CD4-positive, alpha-beta T cell treated with Interleukin-15 for 1 hour (primary cell): ENCODE data around the gene SLC1A4.
"Not testable (repeated sequence)": the region's sequence is repeated elsewhere in the genome, so short reads cannot be mapped to it uniquely, and the experiment has no call there.

ENCODE experiments used
- DNase-seq: peaks from one replicate; pipeline ENCODE4 v3.0.0-alpha.2; 2020

Gene SLC1A4

GRCh38 chr2:64995041-64995440 is 5.8 kb downstream of the SLC1A4 start:
- DNase-seq, result no peak

GRCh38 chr2:64996871-64997307 is 7.7 kb downstream of the SLC1A4 start:
- DNase-seq, result no peak

DNA sequence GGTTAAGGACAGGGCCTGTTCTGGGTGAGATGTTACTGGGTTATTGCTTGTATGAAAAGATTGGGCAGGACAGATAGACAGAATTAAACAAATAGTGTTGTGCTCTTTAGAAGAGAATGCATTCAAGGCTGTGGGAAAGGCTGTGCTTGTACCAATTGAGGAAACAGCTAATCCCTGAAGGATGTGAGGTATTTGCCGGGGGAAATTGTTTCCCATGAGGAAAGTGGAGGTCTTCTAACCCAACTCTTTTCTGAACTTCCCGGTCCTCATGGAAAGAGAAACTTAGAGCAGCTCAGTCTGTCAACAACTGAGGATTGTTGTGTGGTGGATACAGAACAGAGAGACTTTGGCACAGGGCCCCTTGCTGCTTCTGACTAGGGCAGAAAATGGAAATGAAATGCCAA is 9.5 kb downstream of the SLC1A4 start:
- DNase-seq, result no peak

DNA sequence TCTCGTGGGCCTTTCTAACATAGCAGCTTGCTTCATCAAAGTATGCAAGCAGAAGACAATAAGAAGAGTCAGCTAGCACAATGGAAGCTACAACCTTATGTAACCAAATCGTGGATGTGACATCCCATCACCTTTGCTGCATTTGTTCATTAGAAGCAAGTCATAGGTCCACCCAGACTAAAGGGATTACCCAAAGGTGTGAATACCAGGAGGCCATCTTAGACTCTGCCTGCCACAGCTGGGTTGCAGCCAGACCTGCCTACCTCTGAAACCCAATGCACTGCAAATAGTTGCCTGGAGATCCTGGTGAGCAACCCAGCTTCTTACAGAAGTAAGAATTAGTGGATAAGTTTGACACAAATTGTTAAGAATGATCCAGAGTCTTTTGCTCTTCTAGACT is 10.6 kb downstream of the SLC1A4 start:
- no peak for DNase-seq

GRCh38 chr2:65000644-65001043 is 11.4 kb downstream of the SLC1A4 start:
- DNase-seq, result no peak

DNA sequence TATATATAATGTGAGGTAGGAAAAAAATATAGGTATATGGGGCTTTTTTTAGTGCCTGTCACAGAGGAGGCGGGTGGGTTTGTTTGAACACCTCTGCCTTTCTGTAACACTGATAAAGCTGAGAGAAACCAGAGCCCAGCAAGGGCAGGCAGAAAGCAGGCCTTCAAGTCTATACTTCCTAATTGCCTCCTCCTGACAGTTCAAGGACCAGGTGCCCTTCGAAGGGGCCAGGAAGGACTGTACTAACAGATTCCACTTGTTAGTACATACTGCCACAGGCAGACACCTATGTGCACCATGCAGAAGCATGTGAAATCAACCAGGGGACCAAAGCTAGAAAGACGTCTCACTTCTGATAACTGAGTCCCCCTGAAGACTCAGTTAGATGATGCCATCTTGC is 13.8 kb downstream of the SLC1A4 start:
- no peak for DNase-seq

GRCh38 chr2:65004232-65004631 is 15.0 kb downstream of the SLC1A4 start:
- not testable (repeated sequence) for DNase-seq

- no peak for DNase-seq
Observed at GRCh38 chr2:65013776-65014175, 24.6 kb downstream of the SLC1A4 start.

DNA sequence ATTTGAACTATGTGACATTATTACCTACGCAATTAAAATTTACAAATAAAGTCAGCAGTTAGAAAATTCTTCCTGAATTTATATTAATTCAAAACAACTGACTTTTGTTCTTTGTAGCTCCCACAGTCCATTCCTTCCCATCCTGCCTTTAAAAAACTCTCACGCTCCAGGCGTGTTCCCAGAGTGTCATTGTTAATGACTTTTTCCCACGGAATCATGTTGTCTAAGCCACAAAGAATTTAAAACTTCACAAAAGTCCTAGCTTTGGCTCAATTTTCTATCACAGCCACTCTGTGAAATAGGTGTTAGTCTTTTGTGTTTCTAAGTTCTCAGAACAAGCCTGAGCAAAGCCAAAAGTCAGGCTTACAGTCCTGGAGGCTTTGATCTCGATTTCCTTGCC is 26.5 kb downstream of the SLC1A4 start:
- no peak for DNase-seq

DNA sequence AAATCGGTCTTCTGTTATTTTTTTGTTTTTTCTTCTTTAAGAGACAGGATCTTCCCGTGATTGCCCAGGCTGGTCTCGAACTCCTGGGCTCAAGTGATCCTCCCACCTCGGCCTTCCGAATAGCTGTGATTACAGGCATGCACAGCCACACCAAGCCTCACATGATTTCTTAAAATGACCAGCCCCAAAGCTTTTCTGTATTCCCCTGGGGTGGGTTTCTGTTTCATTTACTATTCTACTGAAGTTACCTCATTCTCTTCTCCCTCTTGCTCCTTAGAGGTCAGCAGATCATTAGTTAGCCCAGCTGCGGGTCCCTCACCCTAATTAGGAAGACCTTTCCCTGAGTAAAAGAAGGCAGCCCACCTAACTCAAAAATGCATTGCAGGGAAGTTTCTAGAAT is 27.6 kb downstream of the SLC1A4 start:
- DNase-seq, result no peak

DNA sequence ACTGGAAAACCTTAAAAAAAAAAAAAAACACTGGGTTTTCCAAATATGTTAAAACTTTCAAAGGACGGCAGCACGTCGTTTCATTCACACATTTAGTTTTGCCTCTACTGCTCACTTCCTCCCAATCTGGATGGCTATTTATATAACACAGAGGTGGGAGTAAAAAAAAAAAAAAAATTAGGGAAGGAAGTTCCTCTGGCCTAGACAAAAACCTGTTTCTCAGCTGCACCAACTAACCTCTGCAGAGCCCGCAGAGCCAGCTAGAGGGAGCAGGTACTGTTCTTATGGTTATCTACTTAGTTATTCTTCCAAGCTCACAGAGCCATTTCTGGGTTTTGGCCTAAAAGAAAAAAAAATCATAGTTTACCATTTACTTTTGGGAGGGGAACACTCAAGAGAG is 28.1 kb downstream of the SLC1A4 start:
- peak; percentile 54 for DNase-seq

DNA sequence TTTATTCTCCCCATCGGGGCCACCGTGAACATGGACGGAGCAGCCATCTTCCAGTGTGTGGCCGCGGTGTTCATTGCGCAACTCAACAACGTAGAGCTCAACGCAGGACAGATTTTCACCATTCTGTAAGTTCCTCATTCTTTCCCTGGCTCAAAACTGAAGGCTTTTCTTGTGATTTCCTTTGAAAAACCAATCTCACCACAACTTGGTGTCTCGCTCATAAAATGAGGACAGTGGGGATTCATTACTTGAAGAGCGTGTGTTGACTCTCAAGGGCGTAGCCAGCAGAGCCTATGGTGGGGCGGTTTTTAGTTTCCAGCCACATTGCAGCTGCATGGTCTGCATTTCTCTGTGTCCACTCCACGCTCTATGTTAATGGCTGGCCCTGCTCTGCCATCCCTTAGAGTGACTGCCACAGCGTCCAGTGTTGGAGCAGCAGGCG is 29.0 kb downstream of the SLC1A4 start:
- peak; percentile 55 for DNase-seq

GRCh38 chr2:65019010-65019409 is 29.8 kb downstream of the SLC1A4 start:
- DNase-seq, result no peak

DNA sequence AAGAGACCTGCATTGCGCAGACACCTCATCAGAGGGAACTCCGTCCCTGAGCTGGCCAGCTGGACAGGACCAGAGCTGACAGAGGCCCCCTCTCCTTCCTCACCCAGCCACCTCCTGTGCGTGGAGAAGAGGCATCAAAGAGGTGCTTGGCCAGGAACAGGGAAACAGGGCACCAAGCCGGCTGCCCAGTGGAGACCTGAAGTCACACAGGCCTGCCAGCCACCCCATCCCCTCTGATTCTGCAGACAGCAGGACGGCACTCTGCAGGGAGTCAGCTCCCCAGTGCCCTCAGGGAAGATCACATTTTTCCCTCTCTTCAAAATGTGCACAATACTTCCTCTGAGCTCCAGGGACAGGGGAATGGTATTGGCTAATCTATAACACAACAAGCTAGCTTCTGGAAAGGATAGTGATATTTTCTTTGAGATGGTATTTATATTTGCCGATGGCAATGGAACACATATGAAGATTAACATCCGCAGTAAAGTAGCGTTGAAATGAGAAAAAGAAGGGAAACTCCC is 30.5 kb downstream of the SLC1A4 start:
- no peak for DNase-seq

GRCh38 chr2:65020251-65020650 is 31.1 kb downstream of the SLC1A4 start:
- DNase-seq, result not testable (repeated sequence)

GRCh38 chr2:65020943-65021528 is 31.8 kb downstream of the SLC1A4 start:
- DNase-seq, result no peak

DNA sequence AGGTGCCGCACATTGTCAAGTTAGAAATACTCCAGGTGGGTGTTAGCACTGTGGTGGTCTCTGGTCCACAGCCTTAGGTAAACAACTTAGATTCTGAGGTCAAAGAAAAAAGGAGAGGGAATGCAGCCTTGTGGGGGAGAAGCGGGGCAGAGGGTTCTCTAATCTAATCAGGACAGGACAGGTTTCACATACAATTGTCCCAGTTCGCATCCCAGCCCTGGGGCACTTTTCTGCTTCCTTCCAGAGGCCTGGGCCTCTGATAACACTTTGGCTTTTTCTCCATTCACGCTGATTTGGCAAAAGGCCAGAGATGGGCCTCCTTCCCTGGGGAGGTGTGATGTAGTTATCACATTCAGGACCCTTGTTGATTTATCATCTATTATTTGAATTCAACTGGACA is 32.5 kb downstream of the SLC1A4 start:
- no peak for DNase-seq

- no peak for DNase-seq
Observed at GRCh38 chr2:65022189-65022588, 33.0 kb downstream of the SLC1A4 start.

GRCh38 chr2:65023742-65024141 is 34.5 kb downstream of the SLC1A4 start:
- DNase-seq, result no peak

GRCh38 chr2:65024149-65024829 is 35.1 kb downstream of the SLC1A4 start:
- no peak for DNase-seq

DNA sequence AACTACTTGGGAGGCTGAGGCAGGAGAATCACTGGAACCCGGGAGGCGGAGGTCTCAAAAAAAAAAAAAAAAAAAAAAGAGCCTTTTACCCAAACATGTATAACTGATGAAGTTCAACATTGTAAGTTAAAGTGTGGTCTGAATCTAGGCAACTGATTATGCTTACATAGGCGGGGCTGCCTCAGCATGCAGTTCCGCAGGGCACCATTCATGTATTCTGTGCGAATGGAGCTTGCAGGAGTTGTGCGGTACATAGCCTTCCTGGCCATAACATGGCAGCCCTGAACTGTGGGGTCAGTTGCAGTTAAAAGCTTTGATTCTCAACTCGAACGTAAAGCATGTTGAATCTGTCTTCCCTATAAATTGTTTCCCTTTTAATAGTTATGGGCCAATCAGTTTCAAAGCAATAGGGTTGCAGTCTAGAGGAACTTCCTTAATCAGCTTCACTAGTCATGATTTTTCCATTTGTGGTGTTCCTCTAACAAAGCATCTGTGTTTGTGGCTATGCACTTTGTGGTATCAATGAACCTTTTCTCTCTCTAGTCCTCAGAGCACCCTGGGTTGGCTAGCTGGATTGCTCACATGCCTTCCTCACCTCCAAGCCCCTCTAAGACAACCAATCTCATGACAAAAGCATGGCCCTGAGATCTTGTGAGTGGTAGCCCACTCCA is 36.4 kb downstream of the SLC1A4 start:
- no peak for DNase-seq

GRCh38 chr2:65026154-65026553 is 37.0 kb downstream of the SLC1A4 start:
- DNase-seq, result no peak

GRCh38 chr2:65026704-65027464 is 37.7 kb downstream of the SLC1A4 start:
- DNase-seq, result peak; percentile 54
